IPS-20b (cell line): ENCODE measurements around the gene NUBPL.
"Not testable (repeated sequence)": the region's sequence is repeated elsewhere in the genome, so short reads cannot be mapped to it uniquely, and the experiment has no call there.

Experiments used
- H3K27ac ChIP-seq: one replicate; pipeline ENCODE4 v1.5.1; 2013; ENCODE audit warnings: low read length
- H3K27me3 ChIP-seq: 2 replicates; pipeline ENCODE4 v1.6.1; 2013; ENCODE audit warnings: mild to moderate bottlenecking, low read length, inconsistent platforms; ENCODE audit not compliant: insufficient read depth
- H3K36me3 ChIP-seq: 2 replicates; pipeline ENCODE4 v1.6.1; 2013; ENCODE audit warnings: low read depth, mild to moderate bottlenecking, inconsistent platforms, low read length, moderate library complexity; ENCODE audit not compliant: insufficient read depth
- H3K4me1 ChIP-seq: 2 replicates; pipeline ENCODE4 v1.6.1; 2013; ENCODE audit warnings: mild to moderate bottlenecking, control low read depth, inconsistent platforms, low read length, moderate library complexity; ENCODE audit not compliant: insufficient read depth
- H3K4me3 ChIP-seq: 2 replicates; pipeline ENCODE4 v1.5.1; 2013; ENCODE audit warnings: mild to moderate bottlenecking, low read length, inconsistent platforms
- H3K9ac ChIP-seq: 2 replicates; pipeline ENCODE4 v1.6.1; 2013; ENCODE audit warnings: low read depth, mild to moderate bottlenecking, inconsistent platforms, low read length, moderate library complexity
- H3K9me3 ChIP-seq: 2 replicates; pipeline ENCODE4 v1.6.1; 2013; ENCODE audit warnings: mild to moderate bottlenecking, low read depth, low read length, inconsistent platforms; ENCODE audit not compliant: insufficient read depth

NUBPL gene

DNA sequence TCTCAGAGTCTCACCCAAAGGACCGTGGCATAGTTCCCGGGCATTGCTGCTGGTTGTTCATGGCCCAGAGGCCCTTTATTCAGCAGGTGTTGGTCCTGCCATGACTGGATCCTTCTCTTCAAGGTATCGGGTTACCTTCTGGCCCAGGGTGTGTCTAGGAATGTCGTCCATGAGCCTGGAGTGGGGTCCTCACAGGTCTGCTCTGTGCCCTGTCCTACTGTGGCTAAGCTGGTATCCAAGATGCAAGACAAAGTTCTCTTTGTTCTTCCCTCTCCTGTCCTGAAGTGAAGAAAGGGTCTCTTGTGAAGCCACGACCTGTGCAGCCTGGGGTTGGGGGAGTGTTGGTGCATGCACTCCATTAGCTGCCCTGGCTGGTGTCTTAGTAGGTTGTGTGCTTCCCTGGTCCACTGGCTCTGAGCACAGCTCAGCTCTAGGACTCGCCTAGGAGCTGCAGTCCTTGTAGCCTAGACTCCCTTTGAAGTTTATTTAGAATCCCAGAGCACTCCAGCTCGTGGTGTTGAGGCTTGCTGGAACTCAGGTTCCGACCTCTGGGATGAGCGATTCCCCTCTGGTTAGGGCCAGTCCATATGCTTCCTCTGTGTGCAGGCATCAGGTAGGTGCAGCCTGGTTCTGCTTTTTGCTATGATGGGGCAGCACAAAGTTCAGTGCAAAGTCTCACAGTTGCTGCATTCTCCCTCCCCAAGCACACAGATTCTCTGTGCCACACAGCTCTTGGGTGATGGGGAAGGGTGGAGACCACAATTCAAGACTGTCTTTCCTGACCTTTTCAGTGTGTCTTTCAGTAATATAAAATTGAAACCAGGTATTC lies 117.4 kb downstream of the NUBPL start:
- Histone ChIP-seq H3K4me3 (no peak overlapping the region), H3K9me3 (no peaks in the 10 kb centered on the region), H3K4me1 (no peaks in the 10 kb centered on the region), H3K27me3 (no peaks in the 10 kb centered on the region), H3K27ac (no peak overlapping the region), H3K36me3 (no peaks in the 10 kb centered on the region), H3K9ac (no peak overlapping the region)

DNA sequence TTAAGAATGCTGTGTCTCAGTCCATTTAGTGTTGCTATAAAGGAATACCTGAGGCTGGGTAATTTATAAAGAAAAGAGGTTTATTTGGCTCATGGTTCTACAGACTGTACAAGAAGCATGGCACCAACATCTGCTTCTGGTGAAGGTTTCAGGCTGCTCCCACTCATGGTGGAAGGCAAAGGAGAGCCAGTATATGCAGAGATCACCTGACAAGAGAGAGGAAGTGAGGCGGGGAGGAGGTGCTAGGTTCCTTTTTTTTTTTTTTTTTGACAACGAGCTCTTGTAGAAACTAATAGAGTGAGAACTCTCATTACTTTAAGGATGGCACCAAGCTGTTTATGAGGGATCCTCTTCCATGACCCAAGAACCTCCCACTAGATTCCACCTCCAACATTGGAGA lies 121.6 kb downstream of the NUBPL start:
- Histone ChIP-seq H3K9me3 (no peaks in the 10 kb centered on the region), H3K4me3 (no peak overlapping the region), H3K4me1 (no peaks in the 10 kb centered on the region), H3K27ac (no peak overlapping the region), H3K36me3 (no peaks in the 10 kb centered on the region), H3K9ac (no peak overlapping the region), H3K27me3 (no peaks in the 10 kb centered on the region)

DNA sequence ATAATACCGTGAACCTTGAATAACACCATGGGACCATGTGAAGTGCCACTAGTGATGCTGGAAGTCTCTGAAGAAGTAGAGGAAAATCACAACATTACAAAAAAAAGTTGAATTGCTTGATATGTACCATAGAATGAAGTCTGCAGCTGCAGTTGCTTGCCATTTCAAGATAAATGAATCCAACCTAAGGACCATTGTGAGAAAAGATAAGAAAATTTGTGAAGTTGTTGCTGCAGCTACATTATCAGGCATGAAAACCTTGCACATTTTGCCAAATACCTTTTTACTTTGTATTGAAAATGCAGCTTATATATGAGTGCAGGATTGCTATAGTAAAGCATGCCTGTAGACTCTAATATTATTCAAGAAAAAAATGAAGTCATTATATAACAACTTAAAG lies 126.5 kb downstream of the NUBPL start:
- H3K27ac ChIP-seq: no peak overlapping the region

DNA sequence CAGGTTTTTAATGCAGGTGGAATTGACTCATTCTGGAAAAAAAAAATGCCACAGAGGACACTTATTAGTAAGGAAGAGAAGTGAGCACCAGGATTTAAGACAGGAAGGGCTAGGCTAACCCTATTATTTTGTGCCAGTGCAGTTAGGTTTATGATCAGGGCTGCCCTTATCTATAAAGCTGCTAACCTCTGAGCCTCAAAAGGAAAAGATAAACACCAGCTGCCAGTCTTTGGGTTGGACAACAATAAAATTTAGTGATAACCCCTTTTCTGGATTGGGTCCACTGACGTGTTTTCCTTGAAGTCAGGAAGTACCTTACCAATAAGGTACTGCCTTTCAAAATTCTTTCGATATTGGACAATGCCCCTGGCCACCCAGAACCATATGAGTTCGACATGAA lies 128.9 kb downstream of the NUBPL start:
- Histone ChIP-seq H3K27ac (no peak overlapping the region), H3K9me3 (no peaks in the 10 kb centered on the region), H3K4me1 (no peaks in the 10 kb centered on the region), H3K9ac (no peak overlapping the region), H3K27me3 (no peaks in the 10 kb centered on the region), H3K36me3 (no peaks in the 10 kb centered on the region), H3K4me3 (no peak overlapping the region)

More for the DNA sequence above, 126.5 kb downstream of the NUBPL start:
- Histone ChIP-seq H3K4me1 (no peaks in the 10 kb centered on the region), H3K36me3 (no peaks in the 10 kb centered on the region), H3K4me3 (no peak overlapping the region), H3K9ac (no peak overlapping the region), H3K9me3 (no peaks in the 10 kb centered on the region), H3K27me3 (no peaks in the 10 kb centered on the region)

DNA sequence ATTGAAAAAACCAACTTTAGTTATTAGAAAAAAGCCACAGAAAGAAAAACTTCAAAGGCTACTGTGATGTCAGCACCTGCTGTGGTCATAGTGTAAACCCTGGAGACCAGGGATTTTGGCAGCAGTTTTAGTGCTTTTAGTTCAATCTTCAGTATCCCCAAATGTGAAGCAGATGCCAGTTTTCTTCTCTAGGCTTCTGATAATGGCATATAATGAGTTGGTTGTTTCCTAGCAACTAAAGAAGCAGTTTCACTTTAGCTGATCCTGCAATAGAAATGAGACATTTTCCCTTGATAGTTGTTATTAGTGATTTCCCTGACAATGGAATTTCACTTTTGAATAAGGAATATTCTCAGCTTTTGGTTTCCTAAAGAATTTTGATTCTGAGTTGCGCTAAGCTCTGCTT lies 131.2 kb downstream of the NUBPL start:
- no peaks in the 10 kb centered on the region for H3K9me3 ChIP-seq
- H3K27me3 ChIP-seq: no peaks in the 10 kb centered on the region
- H3K4me1 ChIP-seq: no peaks in the 10 kb centered on the region
- H3K27ac ChIP-seq: no peak overlapping the region
- no peaks in the 10 kb centered on the region for H3K36me3 ChIP-seq
- no peak overlapping the region for H3K4me3 ChIP-seq
- no peak overlapping the region for H3K9ac ChIP-seq

DNA sequence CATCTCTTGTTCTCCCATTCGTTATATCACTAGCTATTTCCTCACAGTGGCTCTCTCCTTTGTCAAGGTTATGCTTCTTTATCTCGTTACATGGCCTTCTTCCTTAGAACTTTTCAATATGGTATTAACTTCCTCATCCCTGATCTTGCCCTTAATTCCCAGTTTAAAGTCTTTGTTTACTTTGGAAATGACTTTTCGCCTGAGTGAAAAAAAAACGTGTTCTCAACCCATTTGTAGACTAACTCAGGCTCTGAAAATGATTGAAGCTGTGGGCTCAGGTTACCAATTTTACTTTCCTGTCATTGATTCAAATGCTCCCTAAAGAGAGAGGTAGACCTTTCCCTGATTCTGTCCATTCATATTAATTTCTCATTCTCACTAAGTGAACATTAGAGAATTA lies 135.2 kb downstream of the NUBPL start:
- H3K4me1 ChIP-seq: no peaks in the 10 kb centered on the region
- no peaks in the 10 kb centered on the region for H3K27me3 ChIP-seq
- 0 out of 2 replicates have a peak, but pooled peaks cover 5% of the 10 kb centered on the region for H3K9me3 ChIP-seq
- no peak overlapping the region for H3K27ac ChIP-seq
- no peak overlapping the region for H3K4me3 ChIP-seq
- no peaks in the 10 kb centered on the region for H3K36me3 ChIP-seq
- H3K9ac ChIP-seq: no peak overlapping the region

DNA sequence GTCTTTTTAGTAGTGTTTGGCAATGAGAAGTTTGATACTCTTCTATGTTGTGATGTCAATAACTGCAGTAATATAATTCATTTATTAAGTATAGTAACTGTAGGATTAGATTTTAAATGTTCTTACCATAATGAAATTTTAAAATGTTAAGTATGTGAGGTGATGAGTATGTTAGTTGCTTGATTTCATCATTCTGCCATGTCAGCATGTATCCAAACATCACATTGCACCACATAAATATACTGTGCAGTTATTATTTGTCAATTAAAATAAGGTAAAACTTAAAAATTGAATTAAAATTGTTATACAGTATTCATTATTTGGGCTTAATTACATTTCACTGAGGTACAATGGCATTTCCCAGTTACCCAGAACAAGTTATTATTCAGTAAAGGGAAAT lies 138.6 kb downstream of the NUBPL start:
- Histone ChIP-seq H3K9ac (no peak overlapping the region), H3K9me3 (peaks cover 32% of the 10 kb centered on the region; the same call in 1 of the 2 replicates), H3K27ac (no peak overlapping the region), H3K4me1 (no peaks in the 10 kb centered on the region), H3K4me3 (no peak overlapping the region), H3K27me3 (no peaks in the 10 kb centered on the region), H3K36me3 (no peaks in the 10 kb centered on the region)

DNA sequence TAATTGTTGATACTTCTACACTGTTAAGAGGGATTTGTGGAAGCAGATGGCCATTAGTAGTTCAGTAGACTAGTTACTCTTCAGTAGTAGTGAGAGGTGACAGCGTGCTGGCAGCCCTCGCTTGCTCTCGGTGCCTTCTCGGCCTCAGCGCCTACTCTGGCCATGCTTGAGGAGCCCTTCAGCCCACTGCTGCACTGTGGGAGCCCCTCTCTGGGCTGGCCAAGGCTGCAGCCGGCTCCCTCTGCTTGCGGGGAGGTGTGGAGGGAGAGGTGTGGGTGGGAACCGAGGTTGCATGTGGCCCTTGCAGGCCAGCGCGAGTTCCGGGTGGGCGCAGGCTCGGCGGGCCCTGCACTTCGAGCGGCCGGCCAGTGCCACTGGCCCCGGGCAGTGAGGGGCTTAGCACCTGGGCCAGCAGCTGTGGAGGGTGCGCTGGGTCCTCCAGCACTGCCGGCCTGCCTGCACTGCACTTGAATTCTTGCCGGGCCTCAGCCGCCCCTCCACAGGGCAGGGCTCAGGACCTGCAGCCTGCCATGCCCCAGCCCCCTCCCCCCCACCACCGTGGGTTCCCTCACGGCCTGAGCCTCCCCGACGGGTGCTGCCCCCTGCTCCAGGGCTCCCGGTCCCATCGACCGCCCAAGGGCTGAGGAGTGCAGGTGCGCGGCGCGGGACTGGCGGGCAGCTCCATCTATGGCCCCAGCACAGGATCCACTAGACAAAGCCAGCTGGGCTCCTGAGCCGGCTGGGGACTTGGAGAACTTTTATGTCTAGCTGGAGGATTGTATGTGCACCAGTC lies 139.3 kb downstream of the NUBPL start:
- no peaks in the 10 kb centered on the region for H3K27me3 ChIP-seq
- H3K4me1 ChIP-seq: no peaks in the 10 kb centered on the region
- no peak overlapping the region for H3K9ac ChIP-seq
- H3K27ac ChIP-seq: no peak overlapping the region
- H3K36me3 ChIP-seq: no peaks in the 10 kb centered on the region
- no peak overlapping the region for H3K4me3 ChIP-seq
- peaks cover 32% of the 10 kb centered on the region; the same call in 1 of the 2 replicates for H3K9me3 ChIP-seq

DNA sequence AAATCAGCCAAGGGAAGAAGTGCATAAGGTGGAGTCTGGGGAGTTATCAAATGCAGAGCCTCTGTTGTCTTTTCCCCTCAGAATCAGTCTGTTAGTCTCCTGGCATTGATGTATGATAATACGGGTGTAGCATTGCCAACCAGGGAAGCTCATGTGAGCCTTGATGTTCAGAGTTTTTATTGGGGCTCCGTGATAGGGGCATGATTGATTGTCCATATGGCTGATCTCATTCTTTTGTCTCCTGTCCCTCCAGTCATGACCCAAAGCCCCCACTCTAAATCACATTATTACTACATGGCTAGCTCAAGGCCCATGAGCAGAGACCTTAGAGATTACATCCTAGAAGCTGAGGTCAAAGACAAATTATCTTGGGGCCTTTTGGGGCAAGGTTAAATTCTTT lies 140.9 kb downstream of the NUBPL start:
- Histone ChIP-seq H3K27me3 (no peaks in the 10 kb centered on the region), H3K4me1 (no peaks in the 10 kb centered on the region), H3K9ac (no peak overlapping the region), H3K27ac (no peak overlapping the region), H3K36me3 (no peaks in the 10 kb centered on the region), H3K4me3 (no peak overlapping the region), H3K9me3 (peaks cover 32% of the 10 kb centered on the region; the same call in 1 of the 2 replicates)

DNA sequence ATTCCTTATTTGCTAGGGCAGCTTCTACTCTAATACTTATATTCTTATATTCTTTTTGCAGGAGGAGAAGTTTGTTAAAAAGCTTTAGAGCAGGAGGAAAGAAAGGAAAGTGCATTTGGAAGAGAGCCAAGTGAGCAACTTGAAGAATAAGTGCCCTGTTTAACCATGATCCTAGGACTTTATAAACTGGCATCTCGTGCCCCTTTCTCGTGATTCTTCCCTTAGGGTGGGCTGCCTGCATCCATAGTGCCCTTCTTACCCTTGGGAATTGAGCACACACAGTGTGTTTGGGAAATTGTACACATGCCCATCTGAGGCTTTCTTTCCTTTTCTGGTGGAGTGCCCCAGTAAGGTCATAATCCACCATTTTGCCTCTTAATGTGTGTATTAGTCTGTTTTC lies 141.9 kb downstream of the NUBPL start:
- no peaks in the 10 kb centered on the region for H3K4me1 ChIP-seq
- no peak overlapping the region for H3K9ac ChIP-seq

DNA sequence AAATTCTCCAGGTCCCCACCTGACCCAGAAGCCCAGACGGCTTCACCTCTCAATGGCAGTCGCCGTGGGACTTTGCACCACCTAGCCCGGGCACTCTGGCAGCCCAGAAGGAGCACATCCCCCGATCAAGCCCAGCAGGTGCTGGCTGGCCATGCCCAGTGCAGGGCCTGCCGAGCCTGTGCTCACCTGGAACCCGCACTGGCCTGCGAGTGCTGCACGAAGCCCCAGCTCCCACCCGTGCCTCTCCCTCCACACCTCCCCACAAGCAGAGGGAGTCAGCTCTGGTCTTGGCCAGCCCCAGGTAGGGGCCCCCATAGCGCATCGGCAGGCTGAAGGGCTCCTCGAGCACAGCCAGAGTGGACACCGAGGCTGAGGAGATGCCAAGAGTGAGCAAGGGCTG lies 144.5 kb downstream of the NUBPL start:
- no peaks in the 10 kb centered on the region for H3K36me3 ChIP-seq
- peaks cover 31% of the 10 kb centered on the region; the same call in 1 of the 2 replicates for H3K9me3 ChIP-seq
- H3K9ac ChIP-seq: no peak overlapping the region
- no peak overlapping the region for H3K4me3 ChIP-seq
- H3K27me3 ChIP-seq: no peaks in the 10 kb centered on the region
- H3K4me1 ChIP-seq: no peaks in the 10 kb centered on the region
- no peak overlapping the region for H3K27ac ChIP-seq

More for the DNA sequence above, 141.9 kb downstream of the NUBPL start:
- Histone ChIP-seq H3K27ac (no peak overlapping the region), H3K9me3 (peaks cover 32% of the 10 kb centered on the region; the same call in 1 of the 2 replicates), H3K27me3 (no peaks in the 10 kb centered on the region), H3K36me3 (no peaks in the 10 kb centered on the region), H3K4me3 (no peak overlapping the region)

DNA sequence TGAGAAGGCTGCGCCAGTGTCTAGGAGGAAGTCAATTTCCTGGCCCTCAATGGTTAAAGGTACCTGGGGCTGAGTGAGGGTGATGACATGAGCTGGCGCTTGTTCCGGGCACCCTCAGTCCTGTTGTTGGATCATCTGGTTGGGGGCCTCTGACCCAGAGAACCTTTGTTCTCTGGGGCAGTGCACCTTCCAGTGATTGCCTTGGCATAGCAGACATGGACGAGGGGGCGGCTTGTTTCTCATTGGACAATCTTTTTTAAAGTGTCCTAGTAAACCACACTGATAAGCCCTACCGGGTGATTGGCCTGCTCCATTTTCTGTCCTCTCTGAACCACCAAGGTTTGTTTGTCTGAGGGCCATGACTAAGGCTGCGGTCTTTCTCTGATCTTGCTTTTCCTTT lies 147.5 kb downstream of the NUBPL start:
- H3K9ac ChIP-seq, H3K27me3 ChIP-seq, H3K27ac ChIP-seq, H3K9me3 ChIP-seq, H3K4me3 ChIP-seq, H3K4me1 ChIP-seq, H3K36me3 ChIP-seq: not testable (repeated sequence)
